ENCODE results near the gene NCR1. TPM values are rescaled to one million over a fixed set of nuclear protein-coding genes. Genes with fewer than 3 reads are reported as not detected.
"Not testable (repeated sequence)": the region's sequence is repeated elsewhere in the genome, so short reads cannot be mapped to it uniquely, and the experiment has no call there.

Gene NCR1, protein sequence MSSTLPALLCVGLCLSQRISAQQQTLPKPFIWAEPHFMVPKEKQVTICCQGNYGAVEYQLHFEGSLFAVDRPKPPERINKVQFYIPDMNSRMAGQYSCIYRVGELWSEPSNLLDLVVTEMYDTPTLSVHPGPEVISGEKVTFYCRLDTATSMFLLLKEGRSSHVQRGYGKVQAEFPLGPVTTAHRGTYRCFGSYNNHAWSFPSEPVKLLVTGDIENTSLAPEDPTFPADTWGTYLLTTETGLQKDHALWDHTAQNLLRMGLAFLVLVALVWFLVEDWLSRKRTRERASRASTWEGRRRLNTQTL
- not detected for total RNA-seq

DNA sequence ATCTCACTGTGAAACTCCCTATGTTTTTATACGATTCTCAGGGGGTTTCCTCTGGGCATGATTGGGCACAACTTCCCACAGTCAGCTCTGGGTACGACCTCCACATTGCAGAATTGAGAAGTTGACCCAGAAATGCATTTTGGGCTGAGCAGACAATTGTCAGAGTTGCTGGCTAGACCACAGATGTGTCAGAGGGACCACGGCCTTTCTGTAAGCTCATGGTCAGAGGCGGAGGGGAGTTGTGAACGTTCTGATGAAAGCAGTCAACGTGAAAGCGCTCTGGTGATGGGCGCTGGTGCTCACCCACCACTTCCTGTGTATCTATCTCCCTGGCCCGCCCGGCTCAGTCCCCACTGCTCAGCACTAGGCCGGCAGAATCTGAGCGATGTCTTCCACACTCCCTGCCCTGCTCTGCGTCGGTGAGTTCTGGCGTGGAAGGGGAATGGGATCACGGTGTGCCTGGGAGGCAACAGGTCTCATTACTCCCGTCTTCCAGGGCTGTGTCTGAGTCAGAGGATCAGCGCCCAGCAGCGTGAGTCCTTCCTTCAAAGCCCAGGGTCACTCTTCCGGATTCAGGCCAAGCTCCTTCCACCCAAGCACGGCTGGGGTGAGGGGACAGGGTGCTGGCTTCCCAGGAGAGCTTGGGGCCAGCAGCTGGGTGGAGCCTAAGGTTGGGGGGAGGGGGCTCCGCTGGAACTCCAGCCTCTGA lies at the start of gene NCR1:
TSS of gene NCR1 (plus strand) at position 346 of the 709 bp plus-strand sequence. CDS start at position 386, 40 bp downstream.
- intact Hi-C loops (cut with DNase I, micrococcal nuclease), result no loop called here
- H3K36me3 Mint-ChIP-seq (ENCODE audit: low read depth), result no peaks in the 10 kb centered on the region
- H3K9me3 Mint-ChIP-seq (ENCODE audit: low read depth), result no peaks in the 10 kb centered on the region
- ChIA-PET CTCF (no interaction called here), POLR2A (no interaction called here)
- ATAC-seq (no peak), DNase-seq (peak; percentile 13)
- no peaks in the 10 kb centered on the region for H3K4me1 Mint-ChIP-seq
- H3K27ac Mint-ChIP-seq, result no peak within 1 kb of the TSS
- H3K27me3 Mint-ChIP-seq, result peaks cover 6% of the 10 kb centered on the region
- H3K4me3 Mint-ChIP-seq, result no peak within 1 kb of the TSS

DNA sequence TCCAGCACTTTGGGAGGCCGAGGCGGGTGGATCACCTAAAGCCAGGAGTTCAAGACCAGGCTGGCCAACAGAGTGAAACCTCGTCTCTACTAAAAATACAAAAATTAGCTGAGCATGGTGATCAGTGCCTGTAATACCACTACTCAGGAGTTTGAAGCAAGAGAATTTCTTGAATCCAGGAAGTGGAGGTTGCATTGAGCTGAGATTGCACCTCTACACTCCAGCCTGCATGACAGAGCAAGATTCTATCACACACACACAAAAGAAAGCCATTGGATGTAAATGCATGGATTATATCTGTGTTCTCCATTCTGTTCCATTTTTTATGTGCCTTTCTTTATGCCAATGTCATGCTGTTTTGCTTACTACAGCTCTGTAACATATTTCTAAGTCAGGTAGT lies 47.5 kb upstream of the NCR1 start:
- H3K36me3 Mint-ChIP-seq (ENCODE audit: low read depth); intact Hi-C loops (cut with DNase I, micrococcal nuclease); H3K9me3 Mint-ChIP-seq (ENCODE audit: low read depth); H3K4me3 Mint-ChIP-seq; POLR2A ChIA-PET; ATAC-seq; CTCF ChIA-PET; H3K4me1 Mint-ChIP-seq; DNase-seq; H3K27ac Mint-ChIP-seq: not testable (repeated sequence)
- H3K27me3 Mint-ChIP-seq, result peaks cover 19% of the 10 kb centered on the region

DNA sequence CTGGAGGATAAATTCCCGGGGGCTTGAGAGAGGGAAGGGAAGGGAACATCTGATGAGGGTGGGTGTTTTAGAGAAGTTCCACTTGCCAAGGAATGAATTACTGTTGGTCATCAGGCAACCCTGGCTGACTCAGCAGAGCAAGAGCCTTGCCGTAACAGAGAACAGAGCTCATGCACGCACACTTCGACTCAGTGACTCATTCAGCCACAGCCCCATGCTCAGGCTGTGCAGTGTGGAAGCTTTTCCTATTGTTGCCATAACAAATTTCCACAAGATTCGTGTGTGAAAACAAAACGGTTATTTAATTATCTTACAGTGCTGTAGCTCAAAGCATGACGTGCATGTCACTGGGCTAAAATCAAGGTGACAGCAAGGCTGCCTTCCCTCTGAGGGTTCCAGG lies 46.5 kb upstream of the NCR1 start:
- H3K4me3 Mint-ChIP-seq; H3K36me3 Mint-ChIP-seq (ENCODE audit: low read depth); H3K4me1 Mint-ChIP-seq; intact Hi-C loops (cut with DNase I, micrococcal nuclease); POLR2A ChIA-PET; H3K9me3 Mint-ChIP-seq (ENCODE audit: low read depth); CTCF ChIA-PET; H3K27ac Mint-ChIP-seq; ATAC-seq; DNase-seq: not testable (repeated sequence)
- peaks cover 19% of the 10 kb centered on the region for H3K27me3 Mint-ChIP-seq

DNA sequence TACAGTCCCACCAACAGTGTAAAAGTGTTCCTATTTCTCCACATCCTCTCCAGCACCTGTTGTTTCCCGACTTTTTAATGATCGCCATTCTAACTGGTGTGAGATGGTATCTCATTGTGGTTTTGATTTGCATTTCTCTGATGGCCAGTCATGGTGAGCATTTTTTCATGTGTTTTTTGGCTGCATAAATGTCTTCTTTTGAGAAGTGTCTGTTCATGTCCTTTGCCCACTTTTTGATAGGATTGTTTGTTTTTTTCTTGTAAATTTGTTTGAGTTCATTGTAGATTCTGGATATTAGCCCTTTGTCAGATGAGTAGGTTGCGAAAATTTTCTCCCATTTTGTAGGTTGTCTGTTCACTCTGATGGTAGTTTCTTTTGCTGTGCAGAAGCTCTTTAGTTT lies 42.5 kb upstream of the NCR1 start:
- peaks cover 18% of the 10 kb centered on the region for H3K27me3 Mint-ChIP-seq
- POLR2A ChIA-PET, result not testable (repeated sequence)

DNA sequence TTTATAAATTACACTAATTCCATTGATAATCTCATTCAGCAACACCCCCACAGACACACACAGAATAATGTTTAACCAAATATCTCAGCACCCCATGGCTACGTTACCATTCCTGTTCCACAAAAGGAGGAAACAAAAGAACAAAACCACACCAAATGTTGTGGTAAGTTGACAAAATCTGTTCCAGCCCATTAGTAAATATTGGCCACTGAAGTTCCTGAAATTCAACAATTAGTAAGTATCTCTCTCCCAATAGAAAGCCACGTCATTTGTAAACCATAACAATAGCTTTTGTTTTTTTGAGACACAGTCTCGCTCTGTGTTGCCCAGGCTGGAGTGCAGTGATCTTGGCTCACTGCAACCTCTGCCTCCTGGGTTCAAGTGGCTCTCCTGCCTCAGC lies 34.3 kb upstream of the NCR1 start:
- Mint-ChIP-seq H3K27me3 (peaks cover 19% of the 10 kb centered on the region), H3K27ac (no peak overlapping the region), H3K4me1 (no peaks in the 10 kb centered on the region), H3K9me3 (ENCODE audit: low read depth) (no peaks in the 10 kb centered on the region), H3K36me3 (ENCODE audit: low read depth) (no peaks in the 10 kb centered on the region), H3K4me3 (no peak overlapping the region)
- DNase-seq, result no peak
- CTCF ChIA-PET, result no interaction called here
- intact Hi-C loops (cut with DNase I, micrococcal nuclease), result no loop called here
- ATAC-seq, result no peak
- POLR2A ChIA-PET, result no interaction called here

More for the DNA sequence above, 42.5 kb upstream of the NCR1 start:
- H3K36me3 Mint-ChIP-seq (ENCODE audit: low read depth); CTCF ChIA-PET; H3K4me1 Mint-ChIP-seq; H3K4me3 Mint-ChIP-seq; H3K27ac Mint-ChIP-seq; intact Hi-C loops (cut with DNase I, micrococcal nuclease); ATAC-seq; DNase-seq; H3K9me3 Mint-ChIP-seq (ENCODE audit: low read depth): not testable (repeated sequence)

DNA sequence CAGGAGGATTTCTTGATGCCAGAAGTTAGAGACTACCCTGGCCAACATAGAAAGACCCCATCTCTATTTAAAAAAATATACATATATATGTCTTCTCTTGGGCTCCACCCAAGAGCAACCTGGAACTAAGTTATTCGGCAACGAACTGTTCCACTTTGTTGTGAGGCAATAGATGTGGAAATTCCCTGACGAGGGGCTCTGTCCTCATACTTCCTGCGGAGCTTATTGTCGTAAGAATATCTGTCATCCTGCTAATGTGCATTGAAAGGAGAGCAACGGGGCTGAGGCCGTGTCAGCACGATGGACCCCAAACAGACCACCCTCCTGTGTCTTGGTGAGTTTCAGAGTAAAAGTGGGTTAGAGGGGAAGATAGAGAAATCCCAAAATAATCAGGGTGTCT lies 32.0 kb upstream of the NCR1 start, which contains the start of gene FCAR:
TSS of gene FCAR (plus strand) at position 246 of the 400 bp plus-strand sequence. CDS start at position 301, 55 bp downstream.
- Mint-ChIP-seq H3K27ac (no peak within 1 kb of the TSS), H3K9me3 (ENCODE audit: low read depth) (no peaks in the 10 kb centered on the region), H3K27me3 (peaks cover 12% of the 10 kb centered on the region), H3K36me3 (ENCODE audit: low read depth) (no peaks in the 10 kb centered on the region), H3K4me3 (no peak within 1 kb of the TSS), H3K4me1 (no peaks in the 10 kb centered on the region)
- DNase-seq (no peak), ATAC-seq (no peak)
- POLR2A ChIA-PET, result no interaction called here
- CTCF ChIA-PET, result no interaction called here
- intact Hi-C loops (cut with DNase I, micrococcal nuclease), result no loop called here

DNA sequence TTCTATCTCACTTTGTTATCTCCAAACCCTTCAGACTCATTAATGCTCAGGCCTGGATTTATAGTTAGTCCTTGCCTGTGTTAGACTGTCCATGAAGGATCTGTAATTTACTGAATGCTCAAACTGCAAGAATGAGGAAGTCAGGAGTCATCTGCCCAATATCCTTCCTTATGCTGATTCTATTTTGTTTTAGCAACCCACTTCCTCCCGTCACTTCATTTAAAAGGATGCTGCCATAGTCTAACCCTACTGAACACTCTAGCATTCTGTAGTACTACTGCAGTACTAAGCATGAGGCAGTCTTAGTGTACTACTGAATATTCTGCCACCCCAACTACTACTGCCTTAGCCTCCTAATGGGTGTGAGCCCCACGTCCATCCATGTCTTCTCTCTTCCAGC lies 30.4 kb upstream of the NCR1 start:
- no peaks in the 10 kb centered on the region for H3K9me3 Mint-ChIP-seq (ENCODE audit: low read depth)
- POLR2A ChIA-PET, result no interaction called here
- ATAC-seq (no peak), DNase-seq (no peak)
- no peaks in the 10 kb centered on the region for H3K36me3 Mint-ChIP-seq (ENCODE audit: low read depth)
- CTCF ChIA-PET, result no interaction called here
- H3K4me1 Mint-ChIP-seq, result no peaks in the 10 kb centered on the region
- peaks cover 22% of the 10 kb centered on the region for H3K27me3 Mint-ChIP-seq
- H3K4me3 Mint-ChIP-seq, result no peak overlapping the region
- no peak overlapping the region for H3K27ac Mint-ChIP-seq
- intact Hi-C loops (cut with DNase I, micrococcal nuclease), result no loop called here

DNA sequence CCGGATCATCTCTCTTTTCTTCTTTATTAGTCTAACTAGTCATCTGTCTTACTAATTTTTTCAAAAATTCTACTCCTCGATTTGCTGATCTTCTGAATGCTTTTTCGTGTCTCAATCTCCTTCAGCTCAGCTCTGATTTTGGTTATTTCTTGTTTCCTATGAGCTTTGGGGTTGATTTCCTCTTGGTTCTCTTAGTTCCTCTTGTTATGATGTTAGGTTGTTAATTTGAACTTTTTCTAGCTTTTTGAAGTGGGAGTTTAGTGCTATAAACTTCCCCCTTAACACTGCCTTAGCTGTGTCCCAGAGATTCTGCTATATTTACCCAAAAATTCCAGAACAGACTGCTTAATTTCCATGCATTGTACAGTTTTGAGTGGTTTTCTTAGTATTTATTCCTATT lies 28.5 kb upstream of the NCR1 start:
- no peak for DNase-seq
- H3K36me3 Mint-ChIP-seq (ENCODE audit: low read depth), result no peaks in the 10 kb centered on the region
- H3K4me3 Mint-ChIP-seq, result no peak overlapping the region
- ChIA-PET CTCF (no interaction called here), POLR2A (no interaction called here)
- H3K27me3 Mint-ChIP-seq, result peaks cover 22% of the 10 kb centered on the region
- no peak overlapping the region for H3K27ac Mint-ChIP-seq
- no peaks in the 10 kb centered on the region for H3K4me1 Mint-ChIP-seq
- ATAC-seq, result no peak
- no peaks in the 10 kb centered on the region for H3K9me3 Mint-ChIP-seq (ENCODE audit: low read depth)
- intact Hi-C loops (cut with DNase I, micrococcal nuclease), result no loop called here

DNA sequence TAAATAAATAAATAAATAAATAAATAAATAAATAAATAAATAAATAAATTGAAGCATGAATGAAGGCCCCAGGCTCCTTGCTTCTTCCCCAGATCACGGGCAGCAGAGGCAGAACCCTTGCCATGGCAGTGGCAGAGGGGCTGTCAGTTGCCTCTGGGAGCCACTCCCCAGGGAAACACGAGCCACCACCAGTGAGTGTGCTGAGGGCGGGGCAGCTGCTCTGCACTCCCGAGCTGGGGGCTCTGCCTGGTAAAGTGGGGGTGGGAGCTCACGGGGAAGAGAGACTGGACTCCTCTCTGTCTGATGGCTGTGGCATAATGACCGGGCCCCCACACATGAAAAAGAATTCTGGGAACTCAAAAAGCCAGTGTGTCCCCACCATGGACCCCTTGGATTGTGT lies 24.1 kb upstream of the NCR1 start:
- Mint-ChIP-seq H3K27me3 (peaks cover 31% of the 10 kb centered on the region), H3K9me3 (ENCODE audit: low read depth) (no peaks in the 10 kb centered on the region), H3K36me3 (ENCODE audit: low read depth) (no peaks in the 10 kb centered on the region), H3K4me1 (no peaks in the 10 kb centered on the region), H3K27ac (no peak overlapping the region), H3K4me3 (no peak overlapping the region)
- DNase-seq (no peak), ATAC-seq (no peak)
- ChIA-PET CTCF (interaction anchor here (1.0 to 1.2 kb wide), 3 partner anchors 21 to 146 kb away, joined by 3 read pairs; no protein-coding TSS in a partner anchor), POLR2A (interaction anchor here (0.6 kb wide), 1 partner anchor 1058 kb away, joined by 3 read pairs; no protein-coding TSS in a partner anchor)
- intact Hi-C loops (cut with DNase I, micrococcal nuclease), result loop anchor here in 1 of 2 experiments (5.0 kb wide), 1 partner anchor 250 kb away; no protein-coding TSS in a partner anchor

DNA sequence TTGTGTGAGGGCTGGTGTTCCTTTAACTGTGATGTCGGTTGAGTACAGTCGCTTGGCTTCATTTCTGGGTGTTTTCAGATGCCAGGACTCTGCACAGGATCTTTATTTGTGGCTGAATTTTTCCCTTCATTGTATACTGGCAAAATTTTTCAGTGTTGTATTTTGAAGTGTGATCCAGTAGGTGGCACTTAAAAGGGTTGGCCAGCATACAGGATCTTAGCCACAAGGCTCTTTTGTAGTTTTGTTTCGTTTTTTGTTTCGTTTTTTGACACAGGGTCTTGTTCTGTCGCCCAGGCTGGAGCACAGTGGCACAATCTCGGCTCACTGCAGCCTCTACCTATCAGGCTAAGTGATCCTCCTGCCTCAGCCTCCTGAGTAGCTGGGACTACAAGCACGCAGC lies 23.2 kb upstream of the NCR1 start:
- ChIA-PET CTCF (no interaction called here), POLR2A (no interaction called here)
- no peak overlapping the region for H3K27ac Mint-ChIP-seq
- intact Hi-C loops (cut with DNase I, micrococcal nuclease), result loop anchor here in 1 of 2 experiments (5.0 kb wide), 1 partner anchor 250 kb away; no protein-coding TSS in a partner anchor
- no peaks in the 10 kb centered on the region for H3K4me1 Mint-ChIP-seq
- H3K9me3 Mint-ChIP-seq (ENCODE audit: low read depth), result no peaks in the 10 kb centered on the region
- H3K4me3 Mint-ChIP-seq, result no peak overlapping the region
- peak; percentile 70 for ATAC-seq
- H3K36me3 Mint-ChIP-seq (ENCODE audit: low read depth), result no peaks in the 10 kb centered on the region
- no peak for DNase-seq
- H3K27me3 Mint-ChIP-seq, result peaks cover 31% of the 10 kb centered on the region

DNA sequence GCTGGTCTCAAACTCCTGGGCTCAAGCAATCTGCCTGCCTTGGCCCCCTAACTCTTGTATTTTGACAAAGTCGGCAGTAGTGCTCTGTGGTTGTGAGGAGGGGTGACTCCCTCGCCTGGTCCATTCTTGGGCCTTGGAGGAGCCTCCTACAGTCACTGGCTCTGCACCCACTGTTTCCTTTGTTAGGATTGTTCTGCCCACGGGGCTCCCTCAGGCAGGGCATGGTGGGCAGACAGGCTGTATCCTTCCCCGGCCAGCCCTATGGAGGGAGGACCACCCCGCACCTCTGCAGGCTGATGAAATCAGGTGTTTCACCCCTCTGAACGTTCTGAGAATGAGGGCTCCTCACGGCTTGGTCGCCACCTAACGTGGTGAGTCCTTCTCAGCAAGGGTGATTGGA lies 22.7 kb upstream of the NCR1 start:
- ATAC-seq (no peak), DNase-seq (no peak)
- POLR2A ChIA-PET, result no interaction called here
- Mint-ChIP-seq H3K36me3 (ENCODE audit: low read depth) (no peaks in the 10 kb centered on the region), H3K4me1 (no peaks in the 10 kb centered on the region), H3K27ac (no peak overlapping the region), H3K27me3 (peaks cover 29% of the 10 kb centered on the region), H3K4me3 (no peak overlapping the region), H3K9me3 (ENCODE audit: low read depth) (no peaks in the 10 kb centered on the region)
- CTCF ChIA-PET, result no interaction called here
- intact Hi-C loops (cut with DNase I, micrococcal nuclease), result loop anchor here in 1 of 2 experiments (5.0 kb wide), 1 partner anchor 249 kb away; no protein-coding TSS in a partner anchor

DNA sequence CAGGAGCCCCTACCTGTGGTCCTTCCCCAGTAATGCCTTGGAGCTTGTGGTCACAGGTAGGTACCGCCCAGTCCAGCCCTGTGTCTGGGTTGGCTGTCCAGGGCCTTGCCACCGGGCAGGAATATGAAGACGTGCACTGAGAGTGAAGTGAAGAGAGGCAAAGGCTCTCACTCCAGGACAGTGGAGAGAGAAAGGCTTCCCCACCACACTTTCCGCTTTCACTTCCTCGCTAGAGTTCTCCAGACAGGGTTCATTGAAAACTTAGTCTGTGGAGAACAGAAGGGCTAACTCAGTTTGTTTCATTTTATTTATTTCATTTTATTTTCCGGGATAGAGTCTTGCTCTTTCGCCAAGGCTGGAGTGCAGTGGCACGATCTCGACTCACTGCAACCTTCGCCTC lies 17.7 kb upstream of the NCR1 start:
- Mint-ChIP-seq H3K27ac (no peak overlapping the region), H3K36me3 (ENCODE audit: low read depth) (no peaks in the 10 kb centered on the region), H3K9me3 (ENCODE audit: low read depth) (no peaks in the 10 kb centered on the region), H3K27me3 (peaks cover 6% of the 10 kb centered on the region), H3K4me1 (no peaks in the 10 kb centered on the region), H3K4me3 (no peak overlapping the region)
- DNase-seq, result no peak
- ATAC-seq, result no peak
- ChIA-PET CTCF (no interaction called here), POLR2A (no interaction called here)
- intact Hi-C loops (cut with DNase I, micrococcal nuclease), result no loop called here
